ENCODE measurements around the gene DNAH1.
A peak's percentile ranks its signal among the peaks of the same experiment; 100 is the strongest.

DNA sequence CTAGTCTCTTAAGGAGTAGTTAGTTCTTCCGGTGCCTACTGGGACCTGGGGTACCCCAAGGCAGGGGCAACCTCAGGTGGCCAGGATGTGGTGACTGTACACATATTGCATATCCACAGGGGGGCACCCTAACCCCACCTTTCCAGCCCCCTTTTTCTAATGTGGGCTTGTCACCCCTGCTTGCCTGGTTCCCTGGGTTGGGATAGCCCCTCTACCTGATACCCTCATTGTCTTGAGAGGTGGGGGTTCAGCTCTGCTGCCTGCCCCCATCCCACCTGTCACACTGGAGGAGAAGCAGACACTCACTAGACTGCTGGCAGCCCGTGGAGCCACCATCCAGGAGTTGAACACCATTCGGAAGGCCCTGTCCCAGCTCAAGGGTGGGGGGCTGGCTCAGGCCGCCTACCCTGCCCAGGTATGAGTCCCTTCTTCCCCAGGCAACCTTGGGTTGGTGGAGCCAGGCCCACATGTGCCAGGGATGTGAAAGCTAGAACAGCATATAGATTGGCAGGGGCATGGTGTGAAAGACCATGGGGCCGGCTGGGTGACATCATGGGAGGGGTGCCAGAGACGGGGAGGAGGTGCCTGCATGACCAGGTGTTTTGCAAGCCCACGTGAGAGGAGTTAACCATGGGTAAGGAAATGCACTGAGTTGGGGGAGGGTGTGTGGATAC, 24.5 kb upstream of the DNAH1 start:
- TF ChIP-seq CTCF (IDR thresholded peaks at IDR 0.05) = peak; percentile 70
- TF ChIP-seq EZH2phosphoT487 (IDR thresholded peaks at IDR 0.05) = no peak
- TF ChIP-seq EZH2 (IDR thresholded peaks at IDR 0.05) = no peak

Data from neural progenitor cell (in vitro differentiated cells).